K562 (cell line): ENCODE measurements around the gene CTDSP2. TPM values are rescaled to one million over a fixed set of nuclear protein-coding genes. Genes with fewer than 3 reads are reported as not detected.
A peak's percentile ranks its signal among the peaks of the same experiment; 100 is the strongest.

Source experiments
- DDX20 ChIP-seq: fragments of 450-650 bp; IDR thresholded peaks from 2 replicates; pipeline ENCODE4 v1.6.1; 2016; ENCODE audit warnings: missing genetic modification characterization, low read depth, mild to moderate bottlenecking, missing compliant biosample characterization, moderate library complexity
- GABPA ChIP-seq: fragments of 200-800 bp; sonication (Bioruptor generic); conservative IDR thresholded peaks from 2 replicates; pipeline ENCODE4 v1.6.1; 2016; ENCODE audit warnings: low read depth, missing genetic modification characterization, missing compliant biosample characterization
- LCOR ChIP-seq: sonication (generic); formaldehyde crosslinking; IDR thresholded peaks from 2 replicates; pipeline ENCODE4 v1.8.0; 2022; ENCODE audit warnings: mild to moderate bottlenecking, missing genetic modification reagents
- NR2C2 ChIP-seq, 2 experiments: fragments of 200-800 bp in 1 of 2; sonication (Bioruptor generic) in 1 of 2; sonication (generic) in 1 of 2; formaldehyde crosslinking in 1 of 2; IDR thresholded peaks; 2 replicates each; pipeline versions ENCODE4 v1.6.1 to v1.8.0; 2016 to 2022; ENCODE audit warnings: mild to moderate bottlenecking in 1 of 2, missing compliant biosample characterization in 1 of 2, missing genetic modification characterization in 1 of 2, missing genetic modification reagents in 1 of 2
- NR2F6 ChIP-seq: fragments of 450-650 bp; formaldehyde crosslinking; IDR thresholded peaks from 2 replicates; pipeline ENCODE4 v1.4.0; 2020; ENCODE audit warnings: mild to moderate bottlenecking
- PATZ1 ChIP-seq: fragments of 250-450 bp; sonication (Bioruptor Pico); IDR thresholded peaks from 2 replicates; pipeline ENCODE4 v1.5.0; 2020; ENCODE audit warnings: mild to moderate bottlenecking, borderline replicate concordance
- RBFOX2 ChIP-seq: fragments of 200-400 bp; formaldehyde crosslinking; IDR thresholded peaks from 2 replicates; pipeline ENCODE4 v1.6.1; 2017; ENCODE audit warnings: low read depth, mild to moderate bottlenecking, low read length, moderate library complexity
- SP2 ChIP-seq: IDR thresholded peaks from 2 replicates; pipeline ENCODE4 v1.6.1; 2011; ENCODE audit warnings: mild to moderate bottlenecking, low read depth, low read length, moderate library complexity; ENCODE audit not compliant: poor library complexity, severe bottlenecking; ENCODE audit errors: extremely low read depth
- STAG1 ChIP-seq: sonication (generic); formaldehyde crosslinking; IDR thresholded peaks from 2 replicates; pipeline ENCODE4 v1.5.0; 2020; ENCODE audit warnings: missing genetic modification reagents, borderline replicate concordance
- ZBTB11 ChIP-seq, 3 experiments: fragments of 200-800 bp in 1 of 3; fragments of 250-450 bp in 1 of 3; fragments of 450-650 bp in 1 of 3; sonication (Bioruptor Pico) in 1 of 3; sonication (Bioruptor generic) in 1 of 3; formaldehyde crosslinking in 1 of 3; IDR thresholded peaks; 2 replicates each; pipeline versions ENCODE4 v1.6.1 to v1.8.0; 2016 to 2022; ENCODE audit warnings: mild to moderate bottlenecking in 2 of 3, missing genetic modification characterization in 2 of 3, missing compliant biosample characterization in 1 of 3, moderate library complexity in 1 of 3
- ZNF134 ChIP-seq: fragments of 250-450 bp; sonication (Bioruptor Pico); conservative IDR thresholded peaks from 2 replicates; pipeline ENCODE4 v1.4.0; 2020
- ZNF277 ChIP-seq: fragments of 250-450 bp; sonication (Bioruptor Pico); IDR thresholded peaks from 2 replicates; pipeline ENCODE4 v1.8.0; 2022; ENCODE audit warnings: inconsistent platforms, mild to moderate bottlenecking, moderate library complexity, borderline replicate concordance
- polyA plus RNA-seq, 8 experiments: library from polyadenylated mRNA; depleted of rRNA in 4 of 8; stranded (reverse) in 5 of 8; unstranded in 3 of 8; fragments of >200 nt; fragmentation: Nextera tagmentation in 2 of 8; fragmentation: Illumina TruSeq in 1 of 8; extraction: Ambion mirVana in 2 of 8; extraction: Trizol in 1 of 8; gene quantifications; 2 replicates each; pipeline versions ENCODE4 v1.2.1 to v1.2.3, GENCODE V29; 2011 to 2014; ENCODE audit warnings: inconsistent platforms in 1 of 8, missing spikeins in 1 of 8
- total RNA-seq, 7 experiments: library from RNA; depleted of rRNA in 6 of 7; stranded (reverse); fragments of >200 nt in 6 of 7; fragmentation: Illumina TruSeq in 2 of 7; extraction: Trizol in 2 of 7; gene quantifications; 2 replicates each; pipeline versions ENCODE4 v1.2.1 to v1.2.3, GENCODE V29; 2011 to 2021; ENCODE audit warnings: low replicate concordance in 1 of 7
- TF ChIP-seq, protein P1 (sequence below), 2 experiments: fragments of 200-800 bp in 1 of 2; sonication (Bioruptor generic) in 1 of 2; sonication (generic) in 1 of 2; formaldehyde crosslinking in 1 of 2; IDR thresholded peaks in 1 of 2; conservative IDR thresholded peaks in 1 of 2; 2 replicates each; pipeline versions ENCODE4 v1.5.0 to v1.6.1; 2016 to 2020; ENCODE audit warnings: missing compliant biosample characterization in 1 of 2, missing genetic modification characterization in 1 of 2, missing genetic modification reagents in 1 of 2
- TF ChIP-seq, protein P2 (sequence below), 2 experiments: fragments of 450-650 bp in 1 of 2; sonication (generic) in 1 of 2; formaldehyde crosslinking in 1 of 2; IDR thresholded peaks in 1 of 2; conservative IDR thresholded peaks in 1 of 2; 2 replicates each; pipeline versions ENCODE4 v1.6.1 to v1.8.1; 2016 to 2023; ENCODE audit warnings: mild to moderate bottlenecking in 2 of 2, moderate library complexity in 2 of 2, inconsistent platforms in 1 of 2, missing genetic modification reagents in 1 of 2

Gene CTDSP2
- total and polyA plus RNA-seq, 9 of the 15 experiments (the other 6 are each of a cell fraction or from before 2014, with no cell fraction given), result 20.4 to 108 (median 47.7) TPM

DNA sequence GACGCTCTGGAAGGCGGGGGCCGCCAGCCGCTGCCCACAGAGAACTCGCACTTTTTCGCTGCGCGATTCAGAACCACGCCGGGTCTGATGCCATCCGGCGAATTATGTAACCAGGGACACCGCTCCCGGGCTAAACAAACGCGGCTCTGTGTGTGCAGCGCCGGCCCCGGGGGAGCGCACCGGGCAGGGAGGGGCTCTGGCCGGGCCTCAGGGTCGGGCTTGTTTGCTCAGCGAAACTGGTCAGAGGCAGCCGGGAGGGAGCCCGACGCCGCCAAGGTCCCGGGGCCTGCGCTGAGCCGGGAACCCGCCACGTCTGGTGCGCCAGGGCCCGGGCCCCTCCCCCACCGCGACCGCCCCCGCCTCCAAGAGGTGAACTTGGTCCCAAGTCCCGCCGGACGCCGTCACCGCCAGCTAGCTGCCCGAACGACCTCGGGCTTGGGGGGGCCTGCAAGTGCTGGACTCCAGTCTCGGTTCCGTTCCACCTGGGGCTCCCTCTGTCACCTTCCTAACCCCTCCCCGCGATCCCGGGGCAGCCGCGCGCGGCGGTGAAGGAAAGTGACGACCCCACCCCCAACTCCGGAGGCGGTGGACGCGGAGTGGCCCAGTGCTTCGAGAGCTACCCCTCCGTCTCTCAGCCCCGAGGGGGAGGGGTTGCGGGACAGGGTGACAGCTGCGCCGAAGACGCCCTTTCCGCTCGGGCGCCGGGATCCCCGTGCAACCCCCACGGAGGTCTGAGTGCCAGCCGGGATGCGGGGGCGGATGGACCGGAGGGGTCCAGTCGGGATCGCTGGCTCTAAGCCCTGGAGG is 848 bp downstream of the CTDSP2 start (continued):
- TF ChIP-seq, protein P1, sequence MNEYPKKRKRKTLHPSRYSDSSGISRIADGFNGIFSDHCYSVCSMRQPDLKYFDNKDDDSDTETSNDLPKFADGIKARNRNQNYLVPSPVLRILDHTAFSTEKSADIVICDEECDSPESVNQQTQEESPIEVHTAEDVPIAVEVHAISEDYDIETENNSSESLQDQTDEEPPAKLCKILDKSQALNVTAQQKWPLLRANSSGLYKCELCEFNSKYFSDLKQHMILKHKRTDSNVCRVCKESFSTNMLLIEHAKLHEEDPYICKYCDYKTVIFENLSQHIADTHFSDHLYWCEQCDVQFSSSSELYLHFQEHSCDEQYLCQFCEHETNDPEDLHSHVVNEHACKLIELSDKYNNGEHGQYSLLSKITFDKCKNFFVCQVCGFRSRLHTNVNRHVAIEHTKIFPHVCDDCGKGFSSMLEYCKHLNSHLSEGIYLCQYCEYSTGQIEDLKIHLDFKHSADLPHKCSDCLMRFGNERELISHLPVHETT (CRISPR knock-in tag; conservative IDR thresholded peaks at IDR 0.05 in 1 of 2, IDR thresholded peaks at IDR 0.05 in 1 of 2), result no peak
- TF ChIP-seq PATZ1 (CRISPR knock-in tag) (no peak), NR2C2 (CRISPR knock-in tag; IDR thresholded peaks at IDR 0.05) (no peak; the same call in none of the 2 replicates), NR2C2 (tag; IDR thresholded peaks at IDR 0.05) (peak; percentile 49; the same call in 1 of the 2 replicates), STAG1 (CRISPR knock-in tag) (no peak), ZNF277 (CRISPR knock-in tag) (no peak), SP2 (no peak), DDX20 (tag) (no peak), ZBTB11 (CRISPR knock-in tag; IDR thresholded peaks at IDR 0.05) (peak; percentile 22 to 41 (median 22); a peak in 3 of 6 replicates), NR2F6 (CRISPR knock-in tag) (no peak), GABPA (peak; percentile 34; the same call in 1 of the 2 replicates), ZNF134 (no peak), LCOR (CRISPR knock-in tag) (peak; percentile 42), RBFOX2 (peak; percentile 82)
- TF ChIP-seq, protein P2, sequence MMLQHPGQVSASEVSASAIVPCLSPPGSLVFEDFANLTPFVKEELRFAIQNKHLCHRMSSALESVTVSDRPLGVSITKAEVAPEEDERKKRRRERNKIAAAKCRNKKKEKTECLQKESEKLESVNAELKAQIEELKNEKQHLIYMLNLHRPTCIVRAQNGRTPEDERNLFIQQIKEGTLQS (IDR thresholded peaks at IDR 0.05), result no peak
- TF ChIP-seq, protein P2 (CRISPR knock-in tag; conservative IDR thresholded peaks at IDR 0.05), result no peak
